HT1080 (cell line): ENCODE data around the gene SLC24A3. TPM values are rescaled to one million over a fixed set of nuclear protein-coding genes. Genes with fewer than 3 reads are reported as not detected.

Experiments used
- DNase-seq: peaks from one replicate; pipeline ENCODE4 v3.0.0-alpha.2; 2015; ENCODE audit warnings: low read depth
- total RNA-seq: library from RNA; depleted of rRNA; stranded (reverse); fragments of >200 nt; shearing (Covaris generic); gene quantifications from 2 replicates; pipeline ENCODE4 v1.2.3, GENCODE V29; 2014

SLC24A3 gene
- total RNA-seq, 1 experiment from 2014 or later = not detected

DNA sequence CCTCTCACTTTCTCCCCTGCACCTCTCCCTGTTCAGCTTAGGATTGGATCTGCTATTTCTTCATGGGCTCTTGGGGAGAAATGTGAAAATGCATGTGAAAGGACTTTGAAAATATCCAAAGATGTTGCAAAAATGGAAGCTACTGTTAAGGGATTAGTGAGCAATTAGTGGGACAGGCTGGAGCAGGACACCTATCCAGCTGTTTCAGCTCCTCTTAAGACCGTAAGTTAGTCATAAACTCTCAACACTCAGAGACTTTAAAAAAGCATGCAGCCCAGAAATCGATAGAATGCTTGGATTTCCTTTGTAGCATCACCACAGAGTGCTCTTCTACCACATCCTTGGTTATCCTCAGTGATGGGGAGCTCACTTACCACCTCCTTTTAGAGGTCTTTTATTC lies 88.7 kb downstream of the SLC24A3 start:
- DNase-seq = no peak

DNA sequence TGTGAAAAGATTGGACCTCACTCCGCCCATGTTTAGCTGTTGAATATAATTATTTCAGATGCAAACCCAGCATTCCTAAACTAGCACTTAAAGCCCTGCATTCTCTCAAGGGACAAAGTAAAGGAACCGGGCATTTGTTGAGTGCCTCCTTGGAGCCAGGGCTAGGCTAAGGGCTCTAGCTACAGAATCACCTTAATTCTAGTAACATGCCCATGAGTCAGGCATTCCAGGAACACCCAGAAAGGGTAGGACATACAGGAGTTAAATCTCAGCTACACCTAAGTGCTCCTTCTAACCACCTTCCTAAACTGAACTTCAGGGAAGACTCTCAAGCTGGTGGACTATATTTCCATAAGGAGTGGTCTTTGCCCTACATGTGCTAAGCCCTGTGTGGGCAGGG lies 89.4 kb downstream of the SLC24A3 start:
- DNase-seq = no peak

- no peak for DNase-seq
These were observed 90.3 kb downstream of the SLC24A3 start for GRCh38 chr20:19302714-19303113.

DNA sequence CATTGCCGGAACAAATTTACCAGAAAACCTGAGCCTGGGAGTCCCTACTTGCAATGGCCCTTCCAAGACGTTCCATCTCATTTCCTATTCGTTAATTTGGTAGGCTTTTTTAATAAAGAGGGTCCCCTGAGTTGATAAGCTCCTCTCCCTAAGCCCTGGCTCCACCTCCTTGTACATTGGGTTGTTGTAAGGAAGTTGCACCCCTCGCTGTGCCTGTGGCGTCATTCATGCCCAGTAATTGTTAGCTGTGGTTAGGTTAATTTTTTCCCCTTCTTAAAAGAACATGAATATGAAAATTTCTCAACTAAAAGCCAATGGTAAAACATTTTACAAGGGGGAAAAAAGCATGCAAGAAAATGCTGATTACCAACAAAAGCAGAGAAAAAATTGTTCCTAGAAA lies 91.9 kb downstream of the SLC24A3 start:
- DNase-seq = no peak

DNA sequence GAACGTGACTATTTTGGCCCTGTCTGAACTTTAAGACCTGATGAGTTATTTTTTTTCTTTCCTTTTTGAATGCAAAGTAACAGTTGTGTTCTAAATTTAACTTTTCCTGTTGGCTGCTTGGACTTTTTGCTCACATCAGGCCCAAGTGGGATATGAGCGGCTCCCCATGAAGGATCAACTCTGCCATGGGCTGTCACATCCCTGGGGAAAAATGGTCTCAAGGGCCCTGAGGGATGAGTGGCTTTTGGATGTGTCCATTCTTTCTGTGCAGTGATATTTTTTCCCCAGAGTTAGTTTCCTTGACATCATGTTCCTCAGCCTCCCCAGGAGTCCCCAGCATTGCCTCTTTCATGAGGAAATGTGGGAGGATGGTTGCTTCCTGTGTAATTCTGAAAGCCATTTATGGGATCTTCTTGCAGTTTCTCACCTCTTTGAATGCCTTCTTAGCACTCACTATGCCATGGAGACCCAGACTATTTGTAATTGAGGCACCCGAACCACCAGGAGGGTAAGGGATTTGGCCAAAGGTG lies 92.5 kb downstream of the SLC24A3 start:
- DNase-seq = no peak

DNA sequence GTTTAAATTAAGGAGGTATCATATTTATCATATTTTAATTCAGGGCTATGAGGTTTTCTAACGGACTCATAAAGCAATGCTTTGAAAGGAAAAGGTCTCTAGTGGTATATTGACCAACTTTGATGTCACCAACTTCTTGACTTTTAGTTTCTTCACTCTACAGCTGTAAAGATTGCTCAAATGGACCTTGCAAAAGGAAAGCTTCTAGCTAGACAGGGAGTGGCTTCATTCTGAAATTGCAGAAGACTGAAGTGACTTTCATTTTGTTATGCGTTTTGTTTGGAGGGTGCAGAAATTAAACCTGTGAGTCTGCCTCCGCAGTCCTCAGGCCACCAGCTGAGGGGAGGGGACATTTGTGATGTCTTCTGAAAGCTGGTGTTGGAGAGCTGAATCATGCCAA lies 95.7 kb downstream of the SLC24A3 start:
- DNase-seq = no peak

- DNase-seq = no peak
These were observed 98.1 kb downstream of the SLC24A3 start for GRCh38 chr20:19310541-19310940.

DNA sequence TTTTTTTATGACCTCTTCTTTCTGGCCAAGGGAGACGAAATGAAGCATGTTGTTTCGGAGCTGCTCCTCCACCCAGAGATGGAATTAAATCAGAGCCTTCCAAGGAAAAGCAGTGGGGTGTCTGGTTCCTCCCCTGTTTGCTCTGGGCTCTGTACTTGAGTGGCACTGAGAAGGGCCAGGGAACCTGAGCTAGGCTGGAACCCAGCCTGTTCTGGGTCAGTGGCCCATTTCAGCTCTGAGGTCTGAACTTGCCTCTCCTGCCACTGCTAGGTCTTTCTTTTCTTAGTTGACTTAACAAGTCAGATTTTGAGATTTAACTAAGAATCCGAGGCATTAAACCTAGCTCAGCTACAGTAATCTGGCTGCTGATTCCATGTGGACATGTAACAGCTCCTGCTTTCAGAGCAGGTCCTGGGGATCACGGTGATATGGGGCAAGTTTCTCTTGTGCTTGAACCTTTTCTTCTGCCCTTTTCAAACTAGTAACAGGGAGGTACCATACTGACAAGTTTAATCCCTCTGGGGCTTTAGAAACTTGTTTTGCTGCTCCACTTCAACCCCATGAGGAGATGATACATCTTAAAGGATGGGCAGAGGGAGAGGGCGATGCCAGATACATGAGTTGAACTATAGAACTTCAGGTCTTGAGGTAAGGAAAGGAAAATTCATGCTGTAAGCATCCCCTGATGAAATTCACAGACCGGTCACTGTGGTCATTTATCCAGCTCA lies 101.1 kb downstream of the SLC24A3 start:
- no peak for DNase-seq

DNA sequence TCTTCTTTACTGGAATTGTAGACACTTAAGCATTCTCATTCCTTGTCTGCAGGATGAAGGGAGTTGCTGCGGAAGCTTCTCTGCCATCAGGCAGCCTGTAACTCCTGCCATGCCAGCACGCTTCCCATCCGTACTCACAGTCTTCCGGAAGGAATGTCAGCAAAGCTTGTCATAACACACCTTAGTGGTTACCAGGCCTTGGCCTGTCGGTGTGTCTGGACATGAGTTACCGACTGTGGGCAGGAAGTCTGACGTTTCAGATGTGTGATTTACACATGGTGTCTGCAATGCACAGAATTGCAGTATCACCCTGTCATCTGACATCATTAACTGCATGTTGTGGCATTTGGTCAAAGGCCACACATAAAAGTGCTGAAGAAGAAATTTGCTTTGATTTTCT lies 102.2 kb downstream of the SLC24A3 start:
- DNase-seq = no peak

GRCh38 chr20:19317237-19318069 lies 105.0 kb downstream of the SLC24A3 start:
- DNase-seq = no peak

GRCh38 chr20:19318610-19319009 lies 106.2 kb downstream of the SLC24A3 start:
- no peak for DNase-seq

- DNase-seq = no peak
These were observed 107.6 kb downstream of the SLC24A3 start for GRCh38 chr20:19320005-19320404.

DNA sequence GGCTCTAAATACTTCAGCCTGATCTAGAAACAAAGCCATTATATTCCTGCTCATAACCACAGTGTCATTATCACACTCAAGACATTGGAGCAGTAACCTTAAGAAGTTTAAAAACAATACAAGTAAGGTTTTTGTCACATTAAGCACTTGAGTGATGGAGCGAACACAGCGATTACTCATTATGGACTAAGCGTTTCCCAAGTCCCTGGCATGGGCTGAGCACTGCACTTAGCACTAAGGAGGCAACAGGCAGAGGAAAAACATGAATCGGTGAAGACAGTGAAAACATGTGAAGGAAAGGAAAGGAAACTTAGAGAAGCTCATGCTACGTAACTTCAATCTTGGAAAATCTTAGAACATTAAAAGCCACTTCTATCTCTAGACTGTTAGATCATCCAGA lies 108.7 kb downstream of the SLC24A3 start:
- no peak for DNase-seq

GRCh38 chr20:19322061-19322985 lies 109.9 kb downstream of the SLC24A3 start:
- no peak for DNase-seq

GRCh38 chr20:19327401-19327800 lies 115.0 kb downstream of the SLC24A3 start:
- DNase-seq = no peak

- no peak for DNase-seq
These were observed 116.2 kb downstream of the SLC24A3 start for GRCh38 chr20:19328676-19329075.

GRCh38 chr20:19330038-19330437 lies 117.6 kb downstream of the SLC24A3 start:
- no peak for DNase-seq

GRCh38 chr20:19330731-19331130 lies 118.3 kb downstream of the SLC24A3 start:
- DNase-seq = no peak

- no peak for DNase-seq
These were observed 121.1 kb downstream of the SLC24A3 start for GRCh38 chr20:19333563-19333962.

DNA sequence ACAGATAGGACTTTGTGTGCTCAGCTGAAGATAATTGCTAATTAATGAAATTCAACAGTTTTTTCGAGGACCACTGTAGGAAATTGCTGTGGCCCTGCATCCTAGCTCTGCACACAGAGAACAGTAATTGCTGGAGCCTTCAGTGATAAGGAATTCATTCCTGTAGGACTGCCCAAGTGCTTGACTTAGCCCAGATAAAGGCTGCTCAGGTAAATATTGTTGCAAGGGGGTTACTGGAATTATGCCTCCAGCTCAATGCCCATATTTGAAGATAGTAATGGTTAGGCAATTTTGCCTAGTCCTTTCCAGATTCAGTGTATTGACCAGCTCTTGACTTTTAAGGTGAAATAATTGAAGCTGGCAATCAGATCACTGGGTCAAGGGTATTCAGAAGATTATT lies 122.9 kb downstream of the SLC24A3 start:
- DNase-seq = no peak

- DNase-seq = no peak
These were observed 123.5 kb downstream of the SLC24A3 start for GRCh38 chr20:19335916-19336315.
